CD4-positive, alpha-beta T cell treated with Interleukin-1 beta for 1 hour (primary cell): ENCODE data around the gene CABP5.

Experiments used
- DNase-seq, 2 donors: peaks; one replicate each; pipeline ENCODE4 v3.0.0-alpha.2; 2020 to 2022

CABP5 gene

DNA sequence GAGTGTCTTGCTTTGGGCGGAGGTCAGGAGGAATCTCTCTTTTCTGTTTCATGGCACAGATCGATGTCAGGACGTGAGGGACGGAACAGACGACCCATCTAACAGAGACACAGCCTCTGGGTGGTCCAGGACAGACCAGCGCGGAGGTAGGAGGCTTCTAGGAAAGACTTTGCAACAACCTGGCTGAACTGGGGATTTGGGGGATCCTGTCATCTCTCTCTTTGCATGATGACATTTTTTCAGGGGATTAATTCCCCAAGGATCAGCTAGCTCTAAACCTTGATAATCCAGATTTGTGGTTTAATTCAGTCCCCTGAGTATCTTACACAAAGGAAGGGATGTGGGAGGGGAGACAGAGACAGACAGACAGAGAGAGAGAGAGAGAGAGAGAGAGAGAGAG is 14.4 kb downstream of the CABP5 start:
- DNase-seq: no peak

GRCh38 chr19:48025480-48025879 is 18.4 kb downstream of the CABP5 start:
- DNase-seq: no peak

GRCh38 chr19:48023518-48023917 is 20.4 kb downstream of the CABP5 start:
- DNase-seq: no peak

GRCh38 chr19:48023011-48023410 is 20.9 kb downstream of the CABP5 start:
- no peak for DNase-seq

- no peak for DNase-seq
Measured at GRCh38 chr19:48020686-48021085, 23.2 kb downstream of the CABP5 start.

- DNase-seq: no peak
Measured at GRCh38 chr19:48010932-48011758, 32.7 kb downstream of the CABP5 start.

GRCh38 chr19:48006762-48007161 is 37.1 kb downstream of the CABP5 start:
- DNase-seq: no peak

DNA sequence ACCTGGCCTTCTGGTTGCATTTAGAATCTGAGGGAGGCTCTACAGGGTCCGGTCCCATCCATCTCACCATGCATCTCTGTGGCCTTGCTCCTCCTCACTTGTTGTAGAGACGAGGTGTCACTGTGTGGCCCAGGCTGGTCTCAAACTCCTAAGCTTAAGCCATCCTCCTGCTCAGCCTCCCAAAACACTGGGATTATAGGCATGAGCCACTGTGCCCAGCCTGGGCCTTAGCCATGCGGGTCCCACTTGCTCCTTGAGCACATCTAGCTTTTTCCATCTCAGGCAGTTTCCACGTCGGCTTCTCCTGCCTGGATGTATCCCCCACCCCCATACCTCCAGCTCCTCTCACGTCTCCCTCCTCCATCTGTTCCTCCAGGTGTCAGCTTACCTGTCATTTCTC is 39.6 kb downstream of the CABP5 start:
- no peak for DNase-seq

DNA sequence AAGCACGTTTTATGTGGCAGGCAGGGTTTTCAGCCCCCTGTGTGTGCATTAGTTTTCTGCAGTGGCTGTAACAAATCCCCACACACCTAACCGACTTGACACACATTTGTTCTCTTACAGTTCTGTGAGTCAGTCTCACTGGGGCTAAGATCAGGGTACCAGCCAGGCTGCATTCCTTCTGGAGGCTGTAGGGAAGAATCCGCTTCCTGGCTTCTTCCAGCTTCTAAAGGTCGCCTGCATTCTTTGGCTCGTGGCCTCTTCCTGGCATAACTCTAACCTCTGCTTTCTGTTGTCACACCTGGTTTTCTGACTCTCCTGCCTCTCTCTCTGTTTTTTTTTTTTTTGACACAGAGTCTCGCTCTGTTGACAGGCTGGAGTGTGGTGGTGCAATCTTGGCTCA is 43.0 kb downstream of the CABP5 start:
- DNase-seq: no peak

GRCh38 chr19:47998800-47999199 is 45.1 kb downstream of the CABP5 start:
- no peak for DNase-seq

DNA sequence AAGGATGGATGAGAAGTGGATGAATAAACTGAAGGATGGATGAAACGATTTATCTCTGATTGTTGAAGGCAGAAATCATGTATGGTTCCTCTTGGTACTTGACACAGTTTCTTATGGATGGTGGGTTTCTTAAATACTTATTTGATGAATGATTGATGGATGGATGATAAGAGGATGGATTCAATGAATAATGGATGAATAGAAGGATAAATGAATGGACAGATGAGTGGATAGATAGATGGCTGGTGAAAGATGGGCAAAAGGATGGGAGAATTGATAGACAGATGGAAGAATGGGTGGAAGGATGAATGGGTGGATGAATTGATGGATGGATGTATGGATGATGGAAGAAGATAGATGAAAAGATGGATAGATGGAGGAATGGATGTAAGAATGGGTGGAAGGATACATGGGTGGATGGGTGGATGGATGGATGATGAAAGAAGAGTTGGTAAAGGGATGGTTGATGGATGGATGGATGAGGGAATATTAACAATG is 47.6 kb downstream of the CABP5 start:
- no peak for DNase-seq

- no peak for DNase-seq
Measured at GRCh38 chr19:47994209-47994802, 49.6 kb downstream of the CABP5 start, which contains the start of gene ELSPBP1. Gene ELSPBP1 (plus strand): TSS chr19:47994632. CDS start chr19:48008668, 14,036 bp downstream.

DNA sequence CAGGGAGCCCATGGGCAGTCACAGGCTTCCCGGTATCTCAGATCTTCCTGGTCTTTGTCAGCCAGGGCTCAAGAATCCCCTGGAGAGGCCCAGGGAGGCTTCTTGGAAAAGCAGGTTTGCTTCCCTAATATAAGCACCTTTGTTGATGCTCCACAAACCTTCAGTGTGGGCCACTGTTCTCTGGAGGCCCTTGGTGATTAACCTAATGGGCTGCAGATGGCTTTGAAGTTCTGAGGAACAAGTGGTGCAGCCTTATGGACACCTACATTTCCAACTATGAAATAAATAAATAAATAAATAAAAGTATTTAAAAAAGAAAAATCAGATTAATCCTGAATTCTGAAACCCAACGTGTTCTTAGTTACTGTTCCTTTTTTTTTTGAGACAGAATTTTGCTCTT is 51.8 kb downstream of the CABP5 start, which contains the start of gene BSPH1:
Gene BSPH1, minus strand, starts transcription at position 101 of the 400 bp plus-strand sequence. Its CDS starts 89 bp downstream, at position 12.
- no peak for DNase-seq

DNA sequence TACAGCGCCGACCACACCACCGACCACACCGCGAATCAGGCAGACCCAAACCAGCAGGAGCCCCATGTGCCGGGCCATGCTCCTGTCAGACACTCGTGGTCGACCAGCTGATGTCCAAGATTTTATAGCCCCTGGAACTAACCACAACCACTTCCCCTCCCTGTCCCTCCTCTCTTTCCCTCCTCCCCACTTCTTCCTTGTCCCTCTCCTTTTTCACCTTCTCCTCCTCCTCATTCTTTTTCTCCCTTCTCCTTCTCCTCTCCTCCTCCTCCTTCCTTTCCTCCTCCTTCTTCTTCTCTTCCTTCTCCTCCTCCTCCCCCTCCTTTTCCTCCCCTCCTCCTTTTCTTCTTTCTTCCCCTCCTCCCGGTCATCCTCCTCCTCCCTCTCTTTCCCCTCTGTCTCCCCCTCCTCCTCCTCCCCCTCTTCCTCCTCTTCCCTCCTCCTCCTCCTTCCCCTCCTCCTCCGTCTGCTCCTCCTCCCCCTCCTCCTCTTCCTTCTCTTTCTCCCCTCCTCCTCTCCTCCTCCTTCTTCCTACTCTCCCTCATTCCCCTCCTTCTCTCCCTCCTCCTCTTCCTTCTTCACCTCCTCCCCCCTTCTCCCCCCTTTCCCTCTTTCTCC is 52.6 kb downstream of the CABP5 start:
- DNase-seq: no peak
